GM23338 (cell line): ENCODE measurements around the gene VMA21. TPM values are rescaled to one million over a fixed set of nuclear protein-coding genes. Genes with fewer than 3 reads are reported as not detected.

Experiments
- EZH2phosphoT487 ChIP-seq: fragments of 200-600 bp; sonication (generic); IDR thresholded peaks from one replicate; pipeline ENCODE4 v1.8.1; 2018; ENCODE audit warnings: antibody characterized with exemption; ENCODE audit not compliant: unreplicated experiment
- NANOG ChIP-seq: IDR thresholded peaks from 2 replicates; pipeline ENCODE4 v1.6.1; 2016; ENCODE audit warnings: antibody characterized with exemption, borderline replicate concordance
- POLR2AphosphoS5 ChIP-seq: IDR thresholded peaks from 2 replicates; pipeline ENCODE4 v1.6.1; 2016; ENCODE audit warnings: antibody characterized with exemption, low read depth
- STAT1 ChIP-seq: IDR thresholded peaks from one replicate; pipeline ENCODE4 v1.6.1; 2016; ENCODE audit warnings: antibody characterized with exemption; ENCODE audit not compliant: unreplicated experiment
- ZNF114 ChIP-seq: fragments of 250-450 bp; sonication (Bioruptor Pico); IDR thresholded peaks from 2 replicates; pipeline ENCODE4 v1.5.0; 2020; ENCODE audit warnings: mild to moderate bottlenecking, moderate library complexity
- polyA plus RNA-seq: library from polyadenylated mRNA; unstranded; fragments of >200 nt; fragmentation: Nextera tagmentation; extraction: Ambion mirVana; gene quantifications from 2 replicates; pipeline ENCODE4 v1.2.1, GENCODE V29; 2016
- total RNA-seq: library from RNA; depleted of rRNA; stranded (reverse); fragments of >200 nt; shearing (Covaris generic); gene quantifications from 2 replicates; pipeline ENCODE4 v1.2.3, GENCODE V29; 2014
- TF ChIP-seq, protein P1 (sequence below): fragments of 250-450 bp; sonication (Bioruptor Pico); IDR thresholded peaks from 2 replicates; pipeline ENCODE4 v1.5.0; 2020; ENCODE audit warnings: mild to moderate bottlenecking, moderate library complexity
- TF ChIP-seq, protein P2 (sequence below): IDR thresholded peaks from one replicate; pipeline ENCODE4 v1.6.1; 2018; ENCODE audit warnings: antibody characterized with exemption; ENCODE audit not compliant: unreplicated experiment
- TF ChIP-seq, protein P3 (sequence below): IDR thresholded peaks from 2 replicates; pipeline ENCODE4 v1.6.1; 2016; ENCODE audit warnings: antibody characterized with exemption

Gene VMA21
- total and polyA plus RNA-seq, 2 experiments from 2014 or later = 34.8 to 90.3 TPM

DNA sequence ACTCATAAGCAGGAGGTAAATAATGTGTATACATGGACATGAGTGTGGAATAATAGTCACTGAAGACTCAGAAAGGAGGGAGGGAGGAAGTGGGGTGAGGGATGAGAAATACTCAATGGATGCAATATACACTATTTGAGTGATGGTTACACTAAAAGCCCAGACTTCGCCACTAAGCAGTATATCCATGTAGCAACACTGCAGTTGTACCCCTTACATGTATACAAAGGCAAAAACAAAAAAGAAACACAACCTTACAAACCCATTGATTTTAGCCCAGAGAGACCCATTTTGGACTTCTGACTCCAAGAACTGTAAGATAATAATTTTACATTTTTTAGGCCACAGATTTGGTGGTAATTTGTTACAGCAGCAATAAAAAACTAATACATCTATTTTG is 51.5 kb downstream of the VMA21 start (continued):
- TF ChIP-seq, protein P1, sequence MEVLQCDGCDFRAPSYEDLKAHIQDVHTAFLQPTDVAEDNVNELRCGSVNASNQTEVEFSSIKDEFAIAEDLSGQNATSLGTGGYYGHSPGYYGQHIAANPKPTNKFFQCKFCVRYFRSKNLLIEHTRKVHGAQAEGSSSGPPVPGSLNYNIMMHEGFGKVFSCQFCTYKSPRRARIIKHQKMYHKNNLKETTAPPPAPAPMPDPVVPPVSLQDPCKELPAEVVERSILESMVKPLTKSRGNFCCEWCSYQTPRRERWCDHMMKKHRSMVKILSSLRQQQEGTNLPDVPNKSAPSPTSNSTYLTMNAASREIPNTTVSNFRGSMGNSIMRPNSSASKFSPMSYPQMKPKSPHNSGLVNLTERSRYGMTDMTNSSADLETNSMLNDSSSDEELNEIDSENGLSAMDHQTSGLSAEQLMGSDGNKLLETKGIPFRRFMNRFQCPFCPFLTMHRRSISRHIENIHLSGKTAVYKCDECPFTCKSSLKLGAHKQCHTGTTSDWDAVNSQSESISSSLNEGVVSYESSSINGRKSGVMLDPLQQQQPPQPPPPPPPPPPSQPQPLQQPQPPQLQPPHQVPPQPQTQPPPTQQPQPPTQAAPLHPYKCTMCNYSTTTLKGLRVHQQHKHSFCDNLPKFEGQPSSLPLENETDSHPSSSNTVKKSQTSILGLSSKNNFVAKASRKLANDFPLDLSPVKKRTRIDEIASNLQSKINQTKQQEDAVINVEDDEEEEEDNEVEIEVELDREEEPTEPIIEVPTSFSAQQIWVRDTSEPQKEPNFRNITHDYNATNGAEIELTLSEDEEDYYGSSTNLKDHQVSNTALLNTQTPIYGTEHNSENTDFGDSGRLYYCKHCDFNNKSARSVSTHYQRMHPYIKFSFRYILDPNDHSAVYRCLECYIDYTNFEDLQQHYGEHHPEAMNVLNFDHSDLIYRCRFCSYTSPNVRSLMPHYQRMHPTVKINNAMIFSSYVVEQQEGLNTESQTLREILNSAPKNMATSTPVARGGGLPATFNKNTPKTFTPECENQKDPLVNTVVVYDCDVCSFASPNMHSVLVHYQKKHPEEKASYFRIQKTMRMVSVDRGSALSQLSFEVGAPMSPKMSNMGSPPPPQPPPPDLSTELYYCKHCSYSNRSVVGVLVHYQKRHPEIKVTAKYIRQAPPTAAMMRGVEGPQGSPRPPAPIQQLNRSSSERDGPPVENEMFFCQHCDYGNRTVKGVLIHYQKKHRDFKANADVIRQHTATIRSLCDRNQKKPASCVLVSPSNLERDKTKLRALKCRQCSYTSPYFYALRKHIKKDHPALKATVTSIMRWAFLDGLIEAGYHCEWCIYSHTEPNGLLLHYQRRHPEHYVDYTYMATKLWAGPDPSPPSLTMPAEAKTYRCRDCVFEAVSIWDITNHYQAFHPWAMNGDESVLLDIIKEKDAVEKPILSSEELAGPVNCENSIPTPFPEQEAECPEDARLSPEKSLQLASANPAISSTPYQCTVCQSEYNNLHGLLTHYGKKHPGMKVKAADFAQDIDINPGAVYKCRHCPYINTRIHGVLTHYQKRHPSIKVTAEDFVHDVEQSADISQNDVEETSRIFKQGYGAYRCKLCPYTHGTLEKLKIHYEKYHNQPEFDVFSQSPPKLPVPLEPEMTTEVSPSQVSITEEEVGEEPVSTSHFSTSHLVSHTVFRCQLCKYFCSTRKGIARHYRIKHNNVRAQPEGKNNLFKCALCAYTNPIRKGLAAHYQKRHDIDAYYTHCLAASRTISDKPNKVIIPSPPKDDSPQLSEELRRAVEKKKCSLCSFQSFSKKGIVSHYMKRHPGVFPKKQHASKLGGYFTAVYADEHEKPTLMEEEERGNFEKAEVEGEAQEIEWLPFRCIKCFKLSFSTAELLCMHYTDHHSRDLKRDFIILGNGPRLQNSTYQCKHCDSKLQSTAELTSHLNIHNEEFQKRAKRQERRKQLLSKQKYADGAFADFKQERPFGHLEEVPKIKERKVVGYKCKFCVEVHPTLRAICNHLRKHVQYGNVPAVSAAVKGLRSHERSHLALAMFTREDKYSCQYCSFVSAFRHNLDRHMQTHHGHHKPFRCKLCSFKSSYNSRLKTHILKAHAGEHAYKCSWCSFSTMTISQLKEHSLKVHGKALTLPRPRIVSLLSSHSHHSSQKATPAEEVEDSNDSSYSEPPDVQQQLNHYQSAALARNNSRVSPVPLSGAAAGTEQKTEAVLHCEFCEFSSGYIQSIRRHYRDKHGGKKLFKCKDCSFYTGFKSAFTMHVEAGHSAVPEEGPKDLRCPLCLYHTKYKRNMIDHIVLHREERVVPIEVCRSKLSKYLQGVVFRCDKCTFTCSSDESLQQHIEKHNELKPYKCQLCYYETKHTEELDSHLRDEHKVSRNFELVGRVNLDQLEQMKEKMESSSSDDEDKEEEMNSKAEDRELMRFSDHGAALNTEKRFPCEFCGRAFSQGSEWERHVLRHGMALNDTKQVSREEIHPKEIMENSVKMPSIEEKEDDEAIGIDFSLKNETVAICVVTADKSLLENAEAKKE (CRISPR knock-in tag) = no peak
- TF ChIP-seq, protein P2, sequence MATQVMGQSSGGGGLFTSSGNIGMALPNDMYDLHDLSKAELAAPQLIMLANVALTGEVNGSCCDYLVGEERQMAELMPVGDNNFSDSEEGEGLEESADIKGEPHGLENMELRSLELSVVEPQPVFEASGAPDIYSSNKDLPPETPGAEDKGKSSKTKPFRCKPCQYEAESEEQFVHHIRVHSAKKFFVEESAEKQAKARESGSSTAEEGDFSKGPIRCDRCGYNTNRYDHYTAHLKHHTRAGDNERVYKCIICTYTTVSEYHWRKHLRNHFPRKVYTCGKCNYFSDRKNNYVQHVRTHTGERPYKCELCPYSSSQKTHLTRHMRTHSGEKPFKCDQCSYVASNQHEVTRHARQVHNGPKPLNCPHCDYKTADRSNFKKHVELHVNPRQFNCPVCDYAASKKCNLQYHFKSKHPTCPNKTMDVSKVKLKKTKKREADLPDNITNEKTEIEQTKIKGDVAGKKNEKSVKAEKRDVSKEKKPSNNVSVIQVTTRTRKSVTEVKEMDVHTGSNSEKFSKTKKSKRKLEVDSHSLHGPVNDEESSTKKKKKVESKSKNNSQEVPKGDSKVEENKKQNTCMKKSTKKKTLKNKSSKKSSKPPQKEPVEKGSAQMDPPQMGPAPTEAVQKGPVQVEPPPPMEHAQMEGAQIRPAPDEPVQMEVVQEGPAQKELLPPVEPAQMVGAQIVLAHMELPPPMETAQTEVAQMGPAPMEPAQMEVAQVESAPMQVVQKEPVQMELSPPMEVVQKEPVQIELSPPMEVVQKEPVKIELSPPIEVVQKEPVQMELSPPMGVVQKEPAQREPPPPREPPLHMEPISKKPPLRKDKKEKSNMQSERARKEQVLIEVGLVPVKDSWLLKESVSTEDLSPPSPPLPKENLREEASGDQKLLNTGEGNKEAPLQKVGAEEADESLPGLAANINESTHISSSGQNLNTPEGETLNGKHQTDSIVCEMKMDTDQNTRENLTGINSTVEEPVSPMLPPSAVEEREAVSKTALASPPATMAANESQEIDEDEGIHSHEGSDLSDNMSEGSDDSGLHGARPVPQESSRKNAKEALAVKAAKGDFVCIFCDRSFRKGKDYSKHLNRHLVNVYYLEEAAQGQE = no peak
- TF ChIP-seq NANOG = no peak
- TF ChIP-seq EZH2phosphoT487 = no peak
- TF ChIP-seq, protein P3, sequence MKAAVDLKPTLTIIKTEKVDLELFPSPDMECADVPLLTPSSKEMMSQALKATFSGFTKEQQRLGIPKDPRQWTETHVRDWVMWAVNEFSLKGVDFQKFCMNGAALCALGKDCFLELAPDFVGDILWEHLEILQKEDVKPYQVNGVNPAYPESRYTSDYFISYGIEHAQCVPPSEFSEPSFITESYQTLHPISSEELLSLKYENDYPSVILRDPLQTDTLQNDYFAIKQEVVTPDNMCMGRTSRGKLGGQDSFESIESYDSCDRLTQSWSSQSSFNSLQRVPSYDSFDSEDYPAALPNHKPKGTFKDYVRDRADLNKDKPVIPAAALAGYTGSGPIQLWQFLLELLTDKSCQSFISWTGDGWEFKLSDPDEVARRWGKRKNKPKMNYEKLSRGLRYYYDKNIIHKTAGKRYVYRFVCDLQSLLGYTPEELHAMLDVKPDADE = no peak
- no peak for TF ChIP-seq STAT1
- no peak for TF ChIP-seq POLR2AphosphoS5
- no peak for TF ChIP-seq ZNF114
